ENCODE measurements around the gene RASGRP3. TPM values are rescaled to one million over a fixed set of nuclear protein-coding genes. Genes with fewer than 3 reads are reported as not detected.

RASGRP3 gene
- total RNA-seq, 3 donors from 2014 or later = 9.3 to 23.9 (median 13.1) TPM

GRCh38 chr2:33510586-33510968, 34.1 kb downstream of the RASGRP3 start:
- Histone ChIP-seq H3K36me3 (no peaks in the 10 kb centered on the region), H3K27me3 (no peaks in the 10 kb centered on the region), H3K27ac (no peak overlapping the region), H3K4me1 (peaks cover 0 to 3% of the 10 kb centered on the region in 2 donors), H3K4me3 (no peak overlapping the region), H3K9me3 (no peaks in the 10 kb centered on the region)
- TF ChIP-seq CTCF (IDR thresholded peaks at IDR 0.05) = no peak
- no peak for TF ChIP-seq POLR2A (IDR thresholded peaks at IDR 0.05)
- TF ChIP-seq POLR2AphosphoS5 (IDR thresholded peaks at IDR 0.05) = no peak
- intact Hi-C loops (cut with DNase I; ENCODE audit: low total_unique reads) = no loop called here
- DNase-seq (ENCODE audit: low spot score in 2 of 2) = no peak

- no peak overlapping the region for H3K27ac ChIP-seq
These were observed 34.7 kb downstream of the RASGRP3 start for GRCh38 chr2:33511141-33511540.

DNA sequence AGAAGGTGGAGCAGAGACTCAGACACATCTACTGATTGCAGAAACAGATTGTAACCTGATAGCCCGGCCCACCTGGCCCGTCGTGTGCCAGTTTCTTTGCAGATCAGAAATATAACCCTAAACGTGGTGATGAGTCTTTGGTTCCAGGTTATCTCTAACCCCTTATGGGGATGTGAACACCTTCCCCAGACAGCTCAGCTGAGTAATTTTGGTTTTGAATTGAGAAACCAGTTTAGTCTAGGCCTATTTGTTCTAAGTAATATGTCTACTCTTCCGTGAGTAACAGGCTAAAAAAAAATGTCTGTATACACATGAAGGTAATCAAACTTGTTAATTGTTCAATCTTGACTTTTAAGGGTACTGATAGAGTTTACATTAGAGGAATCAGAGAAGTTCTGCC, 35.7 kb downstream of the RASGRP3 start:
- intact Hi-C loops (cut with DNase I; ENCODE audit: low total_unique reads) = no loop called here
- Histone ChIP-seq H3K36me3 (no peaks in the 10 kb centered on the region), H3K27ac (no peak overlapping the region), H3K9me3 (no peaks in the 10 kb centered on the region), H3K4me3 (no peak overlapping the region), H3K27me3 (no peaks in the 10 kb centered on the region), H3K4me1 (no peaks in the 10 kb centered on the region)
- no peak for DNase-seq (ENCODE audit: low spot score in 2 of 2)
- TF ChIP-seq POLR2A (IDR thresholded peaks at IDR 0.05) = no peak
- TF ChIP-seq POLR2AphosphoS5 (IDR thresholded peaks at IDR 0.05) = no peak
- no peak for TF ChIP-seq CTCF (IDR thresholded peaks at IDR 0.05)

More at GRCh38 chr2:33511141-33511540, 34.7 kb downstream of the RASGRP3 start:
- Histone ChIP-seq H3K4me3 (no peak overlapping the region), H3K9me3 (no peaks in the 10 kb centered on the region), H3K4me1 (no peaks in the 10 kb centered on the region), H3K27me3 (no peaks in the 10 kb centered on the region), H3K36me3 (no peaks in the 10 kb centered on the region)
- intact Hi-C loops (cut with DNase I; ENCODE audit: low total_unique reads) = no loop called here
- TF ChIP-seq CTCF (IDR thresholded peaks at IDR 0.05) (no peak), POLR2A (IDR thresholded peaks at IDR 0.05) (no peak), POLR2AphosphoS5 (IDR thresholded peaks at IDR 0.05) (no peak)
- DNase-seq (ENCODE audit: low spot score in 2 of 2) = no peak

DNA sequence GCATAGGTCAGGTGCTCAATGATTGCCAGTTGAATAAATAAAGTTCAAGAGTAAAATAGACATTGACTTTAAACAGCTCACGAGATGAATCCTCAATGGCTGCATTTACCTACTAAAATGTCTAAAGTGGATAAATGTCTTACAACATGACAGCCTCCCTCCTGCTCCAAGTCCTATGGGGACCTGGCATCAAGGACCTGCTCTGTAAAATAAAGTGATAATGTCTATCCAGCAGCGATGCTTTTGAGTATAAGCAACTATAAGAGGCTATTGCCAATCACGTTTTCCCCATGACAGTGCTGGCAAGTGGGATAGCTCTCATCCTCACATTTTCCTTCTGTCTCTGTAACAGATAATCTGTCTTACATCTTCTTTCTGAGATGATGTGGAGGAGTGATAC, 37.0 kb downstream of the RASGRP3 start:
- no peaks in the 10 kb centered on the region for H3K36me3 ChIP-seq
- H3K4me1 ChIP-seq = no peaks in the 10 kb centered on the region
- DNase-seq (ENCODE audit: low spot score in 2 of 2) = no peak
- H3K27me3 ChIP-seq = no peaks in the 10 kb centered on the region
- intact Hi-C loops (cut with DNase I; ENCODE audit: low total_unique reads) = no loop called here
- no peak overlapping the region for H3K27ac ChIP-seq
- no peaks in the 10 kb centered on the region for H3K9me3 ChIP-seq
- no peak for TF ChIP-seq POLR2AphosphoS5 (IDR thresholded peaks at IDR 0.05)
- TF ChIP-seq CTCF (IDR thresholded peaks at IDR 0.05) = no peak
- TF ChIP-seq POLR2A (IDR thresholded peaks at IDR 0.05) = no peak
- no peak overlapping the region for H3K4me3 ChIP-seq

DNA sequence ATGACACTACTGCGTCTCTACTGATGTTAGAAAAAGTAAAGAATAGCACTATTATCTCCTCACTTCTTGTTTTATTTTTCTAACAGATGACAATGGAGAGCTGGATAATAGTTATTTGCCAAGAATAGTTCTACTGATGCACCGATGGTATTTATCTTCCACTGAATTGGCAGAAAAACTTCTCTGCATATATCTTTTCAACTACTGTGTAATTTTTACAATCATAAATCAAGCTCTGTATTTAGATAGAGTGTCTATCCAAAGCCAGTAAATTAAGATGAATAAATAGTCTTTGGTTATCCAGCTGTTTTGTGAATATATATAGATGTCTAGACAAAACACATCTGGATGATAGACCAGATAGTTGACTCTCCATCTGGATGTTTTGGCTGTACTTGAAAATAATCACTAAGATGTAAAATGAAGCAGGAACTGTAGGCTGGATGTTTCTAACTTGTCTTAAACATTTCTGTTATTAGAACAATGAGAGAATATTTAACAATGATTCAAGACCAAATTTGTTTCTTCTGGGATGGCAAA, 40.1 kb downstream of the RASGRP3 start:
- intact Hi-C loops (cut with DNase I; ENCODE audit: low total_unique reads) = no loop called here
- Histone ChIP-seq H3K36me3 (no peaks in the 10 kb centered on the region), H3K9me3 (no peaks in the 10 kb centered on the region), H3K4me1 (no peaks in the 10 kb centered on the region), H3K4me3 (no peak overlapping the region), H3K27ac (no peak overlapping the region), H3K27me3 (no peaks in the 10 kb centered on the region)
- TF ChIP-seq POLR2A (IDR thresholded peaks at IDR 0.05) = no peak
- no peak for TF ChIP-seq POLR2AphosphoS5 (IDR thresholded peaks at IDR 0.05)
- no peak for TF ChIP-seq CTCF (IDR thresholded peaks at IDR 0.05)
- DNase-seq (ENCODE audit: low spot score in 2 of 2) = no peak
